NB4 (cell line): ENCODE results near the gene TTC13.

ENCODE experiments used
- CTCF ChIP-seq: IDR thresholded peaks from one replicate; pipeline ENCODE4 v1.5.1; 2012; ENCODE audit warnings: low read depth, low read length
- MAX ChIP-seq: IDR thresholded peaks from 2 replicates; pipeline ENCODE4 v1.6.1; 2011; ENCODE audit warnings: low read depth, low read length
- MYC ChIP-seq: IDR thresholded peaks from 2 replicates; pipeline ENCODE4 v1.6.1; 2011; ENCODE audit warnings: low read depth, low read length
- POLR2A ChIP-seq: IDR thresholded peaks from 2 replicates; pipeline ENCODE4 v1.6.1; 2011; ENCODE audit warnings: mild to moderate bottlenecking; ENCODE audit not compliant: insufficient read length; ENCODE audit errors: extremely low read depth

GRCh38 chr1:230865062-230865817, 113.4 kb downstream of the TTC13 start:
- TF ChIP-seq CTCF: no peak
- no peak for TF ChIP-seq MAX
- no peak for TF ChIP-seq POLR2A
- no peak for TF ChIP-seq MYC
